Stimulated activated CD4-positive, alpha-beta T cell treated with anti-CD3 and anti-CD28 coated beads, Interleukin-2, amount 100 ng/mL, for 48 hours (primary cell): Measurements from ENCODE around the gene TFAP2D.

ENCODE experiments used
- DNase-seq, 2 donors: peaks; one replicate each; pipeline ENCODE4 v3.0.0-alpha.2; 2020

The TFAP2D gene

DNA sequence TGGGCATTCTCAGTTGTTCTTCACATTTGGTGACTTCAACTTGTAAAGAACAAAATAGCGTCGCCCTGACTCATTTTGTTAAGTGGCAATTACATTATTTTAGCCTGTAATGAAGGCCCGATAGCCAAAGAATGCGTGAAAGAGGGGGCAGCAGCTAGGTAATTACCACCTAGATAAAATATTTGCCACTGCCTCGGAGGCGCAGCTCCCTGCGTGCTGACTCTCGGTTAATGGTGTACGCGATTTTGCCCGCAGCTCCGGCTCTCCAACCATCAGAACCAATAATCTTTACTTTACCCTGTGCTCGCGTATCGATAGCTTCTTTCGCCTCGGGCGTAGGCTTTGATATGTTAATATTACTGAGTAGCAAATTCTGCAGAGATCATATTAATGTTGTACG is 8.7 kb downstream of the TFAP2D start:
- DNase-seq: no peak

DNA sequence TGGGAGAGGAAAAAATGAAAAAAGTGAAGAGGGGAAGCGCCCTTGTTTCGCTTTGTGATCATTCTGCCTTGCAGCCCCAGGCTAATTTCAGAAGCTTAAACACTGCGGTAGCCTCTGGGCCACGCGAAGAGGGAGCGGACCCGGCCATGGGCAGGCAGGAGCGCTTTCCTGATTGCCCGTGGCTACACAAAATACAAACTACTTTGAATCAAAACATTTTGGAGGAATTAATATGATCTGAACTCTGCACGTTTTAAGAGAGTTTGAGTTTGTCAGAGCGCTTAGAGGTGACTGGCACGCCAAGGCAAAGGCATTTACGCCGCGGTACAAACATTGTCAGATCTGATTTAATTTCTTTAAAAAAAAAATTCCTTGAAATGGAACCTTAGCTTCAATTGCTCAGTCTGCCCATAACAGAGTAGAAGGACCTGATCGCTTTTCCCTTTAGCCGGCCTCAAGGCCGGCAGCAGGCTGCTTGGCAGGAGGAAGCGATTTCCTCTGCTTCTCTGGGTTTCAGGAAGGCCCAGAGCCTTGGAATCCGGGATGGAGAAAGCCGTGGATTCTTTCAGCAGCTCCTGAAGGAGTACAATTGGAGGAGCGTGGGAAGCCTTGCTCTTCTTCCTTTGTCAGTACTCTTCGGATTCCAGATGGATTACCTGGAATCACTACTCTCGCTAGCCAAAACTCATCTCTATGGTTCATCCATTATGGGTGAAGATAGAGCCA is 9.7 kb downstream of the TFAP2D start:
- DNase-seq: no peak

DNA sequence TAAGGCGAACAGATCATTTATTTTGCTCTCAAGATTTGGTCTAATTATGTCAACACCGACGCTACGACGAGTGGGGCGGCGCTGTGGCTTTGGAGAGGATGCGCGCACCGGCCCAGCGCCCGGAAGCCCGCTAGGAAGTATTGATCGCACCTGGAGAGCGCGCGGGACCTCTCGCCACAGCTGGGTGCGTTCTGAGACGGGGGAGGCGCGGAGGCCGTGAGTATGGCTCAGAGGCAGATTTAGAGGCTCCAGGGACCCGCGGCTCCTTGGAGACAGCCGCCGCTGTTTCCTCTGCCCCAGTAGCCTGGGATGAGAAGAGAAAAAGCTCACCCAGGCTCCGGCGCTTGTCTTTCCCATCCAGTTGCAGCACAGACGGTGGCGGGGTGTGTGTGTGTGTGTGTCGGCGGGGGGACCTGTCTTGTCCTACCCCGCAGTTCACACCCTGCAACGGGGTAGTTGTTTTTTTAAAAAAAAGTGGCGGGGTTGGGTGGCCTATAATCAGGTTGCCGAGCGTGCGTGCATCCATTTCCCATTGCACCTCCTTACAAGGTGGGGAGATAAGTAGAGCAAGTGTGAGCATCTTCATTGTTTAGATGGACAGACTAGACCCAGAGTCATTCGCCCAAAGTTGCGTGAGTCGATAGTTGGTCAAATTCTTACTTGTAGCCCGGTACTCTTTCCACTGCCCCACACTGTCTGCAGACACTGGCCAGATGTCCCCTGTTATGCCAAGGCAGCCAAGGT is 11.2 kb downstream of the TFAP2D start:
- DNase-seq: no peak

DNA sequence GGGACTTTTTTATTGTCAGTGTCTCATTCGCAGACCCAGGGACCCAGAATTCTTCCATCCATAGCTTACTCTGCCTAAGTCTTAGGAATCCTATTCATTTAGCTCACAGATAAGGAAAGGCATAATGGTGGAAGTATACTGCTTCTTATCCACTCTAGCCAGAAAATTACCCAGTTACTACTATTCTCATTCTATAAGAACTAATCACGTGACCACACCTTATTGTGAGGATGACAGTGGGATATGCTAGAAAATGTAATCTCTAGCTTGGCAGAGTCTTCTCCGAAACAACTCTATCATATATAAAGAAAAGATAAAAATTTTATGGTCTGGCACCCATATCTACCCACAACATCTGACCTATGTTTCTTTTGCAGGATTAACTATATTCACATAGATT is 21.2 kb downstream of the TFAP2D start:
- DNase-seq: no peak

DNA sequence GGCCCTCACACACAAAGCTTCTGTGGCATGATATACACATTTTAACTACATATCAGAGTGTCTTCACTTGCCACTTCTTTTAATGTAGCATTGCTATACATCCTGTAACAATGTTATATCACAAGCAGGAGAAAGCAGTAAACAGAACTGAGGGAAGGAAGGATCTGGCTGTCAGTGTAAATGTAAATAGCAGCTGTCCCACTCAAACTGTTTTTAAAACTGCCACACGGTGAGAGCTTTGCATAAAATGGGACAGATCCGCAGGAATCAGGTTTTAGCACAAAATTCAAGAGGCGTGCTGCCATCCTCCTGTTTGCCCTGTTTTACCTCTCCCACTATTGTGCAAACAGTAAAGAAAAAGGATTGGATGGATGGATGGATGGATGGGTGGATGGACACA is 28.8 kb downstream of the TFAP2D start:
- no peak for DNase-seq

DNA sequence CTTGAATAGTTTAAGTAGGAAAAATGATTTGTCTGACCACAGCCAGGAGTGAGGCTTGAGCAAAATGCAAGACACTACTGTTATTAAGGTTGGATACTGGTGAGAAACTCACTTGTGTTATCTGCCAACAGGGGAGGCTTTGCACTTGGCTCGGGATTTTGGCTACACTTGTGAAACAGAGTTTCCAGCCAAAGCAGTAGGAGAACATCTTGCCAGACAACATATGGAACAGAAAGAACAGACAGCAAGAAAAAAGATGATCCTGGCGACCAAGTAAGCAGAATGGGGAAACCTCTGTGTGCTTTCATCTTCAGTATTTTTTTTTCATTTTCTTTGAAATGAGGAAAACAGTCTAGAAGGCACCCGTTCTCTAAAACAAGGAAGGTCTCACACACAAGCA is 31.6 kb downstream of the TFAP2D start:
- no peak for DNase-seq

DNA sequence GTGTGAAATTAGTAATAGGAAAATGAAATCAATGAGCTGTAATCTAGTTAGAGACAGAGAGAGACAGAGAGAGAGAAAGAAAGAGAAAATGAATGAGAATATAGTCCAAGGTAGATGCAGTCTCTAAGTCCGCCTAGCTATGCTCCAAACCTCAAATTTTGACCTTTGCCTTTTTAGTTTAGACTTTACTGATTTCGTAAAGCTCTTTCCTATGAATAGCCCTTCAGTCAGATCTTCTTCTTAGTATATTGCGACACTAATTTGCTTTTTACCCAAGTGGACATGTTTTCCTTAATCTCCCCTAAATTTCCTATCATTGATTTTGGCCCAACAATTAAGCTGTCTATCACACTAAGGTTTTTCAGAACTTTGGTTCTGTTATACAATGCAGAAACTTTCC is 49.5 kb downstream of the TFAP2D start:
- DNase-seq: no peak

DNA sequence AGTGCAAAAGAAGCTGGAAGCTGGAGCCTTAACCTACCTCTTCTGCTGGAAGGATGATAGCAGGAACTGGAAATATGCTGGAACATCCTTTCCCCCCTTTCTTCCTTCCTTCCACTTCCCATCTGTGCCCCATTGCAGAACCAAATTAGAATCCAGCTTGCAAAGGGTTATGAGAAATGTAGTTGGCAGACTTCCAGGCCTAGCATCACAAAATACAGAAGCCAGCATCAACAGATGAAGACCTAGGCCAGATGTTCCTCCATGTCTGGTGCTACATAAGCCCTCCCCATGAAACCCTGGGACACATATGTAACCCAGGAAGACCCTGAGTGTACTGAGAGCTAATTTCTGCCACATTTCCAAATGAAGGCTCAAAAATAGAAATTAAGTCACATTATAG is 65.4 kb downstream of the TFAP2D start:
- DNase-seq: no peak

DNA sequence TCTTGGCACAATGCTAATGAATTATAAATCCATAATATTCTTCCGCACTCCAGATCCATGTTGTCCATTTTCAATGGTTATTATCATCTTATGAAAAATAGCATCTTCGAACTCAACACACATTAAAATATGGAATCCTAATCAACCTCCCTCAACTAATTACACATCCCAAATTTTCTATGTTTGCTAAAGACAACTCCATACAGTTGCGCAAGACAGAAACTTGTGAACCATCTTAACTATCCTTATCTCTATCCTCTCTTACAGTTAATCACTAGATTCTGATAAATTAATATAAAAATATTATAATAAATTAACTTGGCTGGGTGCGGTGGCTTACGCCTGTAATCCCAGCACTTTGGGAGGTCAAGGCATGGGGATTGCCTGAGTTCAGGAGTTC is 67.1 kb downstream of the TFAP2D start:
- no peak for DNase-seq

DNA sequence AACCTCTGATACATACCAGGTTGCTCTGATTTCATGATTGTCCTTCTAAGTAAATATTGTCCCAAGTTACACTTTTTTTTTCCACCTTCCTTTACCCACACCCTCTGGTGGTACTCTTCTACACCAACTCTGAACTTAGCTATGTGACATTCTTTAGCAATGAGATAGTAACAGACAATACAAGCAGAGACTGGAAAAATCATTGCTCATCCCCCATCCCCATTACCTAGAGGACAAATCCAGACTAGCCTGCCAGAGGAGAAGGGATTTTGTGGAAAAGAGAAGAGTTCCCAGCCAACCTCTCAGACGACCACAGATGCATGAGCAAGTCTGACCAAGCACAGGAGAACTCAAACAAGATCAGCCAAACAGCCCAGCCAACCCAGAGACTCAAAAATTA is 72.6 kb downstream of the TFAP2D start:
- no peak for DNase-seq

DNA sequence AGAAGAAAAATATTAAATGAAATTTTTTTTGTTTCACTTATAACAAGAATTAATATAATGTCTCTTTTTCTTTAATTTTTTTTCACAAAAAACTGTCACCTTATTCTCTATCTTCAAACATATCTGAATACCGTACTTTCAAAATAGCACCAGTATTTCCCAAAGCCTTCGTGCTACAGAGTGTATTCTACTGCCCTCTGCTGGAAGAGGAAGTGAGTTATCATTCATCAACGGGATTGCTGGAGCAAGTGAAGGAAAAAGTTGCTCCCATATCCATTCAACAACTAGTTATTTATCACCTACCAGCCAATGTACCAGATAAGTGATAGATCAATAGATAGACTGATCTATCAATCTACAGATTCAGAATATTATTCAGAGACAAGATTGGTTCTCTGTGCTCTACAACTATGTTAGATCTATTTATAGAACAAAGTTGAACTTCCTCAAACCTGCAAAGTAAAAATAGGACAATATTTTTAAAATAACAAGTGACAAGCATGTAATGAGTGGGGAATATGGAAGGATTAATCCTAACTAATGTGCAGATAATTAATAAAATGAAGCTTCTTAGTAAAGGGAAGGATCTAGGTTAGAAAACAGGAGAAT is 78.7 kb downstream of the TFAP2D start:
- no peak for DNase-seq

DNA sequence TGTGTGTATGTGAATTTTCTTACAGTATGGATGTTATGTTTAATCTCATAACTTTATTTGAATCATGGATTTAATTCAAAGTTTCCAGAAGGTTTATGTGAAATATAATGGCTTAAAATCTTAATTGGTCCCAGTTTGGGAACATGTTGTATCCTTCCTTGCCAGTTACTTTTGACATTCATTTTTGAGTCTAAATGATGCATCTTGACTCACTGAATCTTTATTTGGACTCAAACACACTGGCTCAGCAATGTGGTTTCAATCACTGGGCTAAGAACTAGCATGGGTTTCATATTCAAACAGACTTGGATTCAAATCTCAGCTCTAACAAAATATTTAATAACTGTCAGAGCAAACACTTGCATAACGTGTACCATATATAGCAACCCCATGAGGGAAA is 79.4 kb downstream of the TFAP2D start:
- DNase-seq: no peak

DNA sequence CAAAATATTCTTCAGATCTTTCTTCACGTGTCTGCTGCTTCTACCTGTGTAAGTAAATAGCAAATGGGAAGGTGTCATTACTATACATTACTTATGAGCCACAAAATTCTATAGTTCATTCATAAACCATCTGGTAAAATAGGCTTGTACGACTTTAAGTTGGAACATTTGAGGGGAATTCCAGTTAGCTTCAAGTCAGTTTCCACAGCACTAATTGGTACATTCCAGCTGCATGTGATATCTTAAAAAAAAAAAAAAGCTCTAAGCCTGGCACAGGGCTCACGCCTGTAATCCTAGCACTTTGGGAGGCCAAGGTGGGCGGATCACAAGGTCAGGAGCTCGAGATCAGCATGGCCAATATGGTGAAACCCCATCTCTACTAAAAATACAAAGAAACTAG is 82.2 kb downstream of the TFAP2D start:
- DNase-seq: no peak

DNA sequence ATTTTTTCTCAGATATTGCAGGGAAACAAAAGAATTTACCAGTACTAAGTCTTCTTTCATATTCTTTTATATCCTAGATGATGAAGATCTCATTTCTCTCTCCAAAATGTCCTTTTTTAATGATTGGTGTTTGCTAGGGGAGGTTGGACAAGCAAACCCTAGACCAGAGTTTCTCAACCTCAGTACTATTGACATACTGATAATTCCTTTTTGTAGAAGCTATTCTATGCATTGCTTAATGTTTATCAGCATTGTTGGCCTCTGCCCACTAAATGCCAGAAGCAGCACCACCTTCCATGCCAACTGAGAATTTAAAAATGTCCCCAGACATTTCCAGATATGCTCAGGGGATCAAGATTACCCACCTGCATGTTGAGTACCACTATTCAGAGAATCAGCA is 91.0 kb downstream of the TFAP2D start:
- DNase-seq: no peak

DNA sequence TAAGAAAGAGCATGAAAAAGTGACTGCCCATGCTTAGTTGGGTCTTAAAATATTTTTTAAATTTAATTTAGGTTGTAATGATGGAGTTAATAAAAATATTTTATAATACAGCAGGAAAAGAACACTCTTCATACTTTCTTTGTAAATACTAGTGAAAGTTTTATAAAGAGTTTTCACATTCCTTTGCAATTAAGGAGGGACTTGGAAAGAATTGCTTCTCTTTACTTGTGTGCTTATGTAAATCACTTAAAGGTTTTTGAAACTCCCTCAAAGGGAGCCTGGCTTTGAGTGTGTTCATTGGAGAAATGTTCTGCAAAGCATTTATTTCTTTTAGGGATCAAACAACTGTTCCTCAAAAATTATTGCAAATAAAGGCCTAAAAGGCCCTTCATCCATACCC is 93.7 kb downstream of the TFAP2D start:
- no peak for DNase-seq

DNA sequence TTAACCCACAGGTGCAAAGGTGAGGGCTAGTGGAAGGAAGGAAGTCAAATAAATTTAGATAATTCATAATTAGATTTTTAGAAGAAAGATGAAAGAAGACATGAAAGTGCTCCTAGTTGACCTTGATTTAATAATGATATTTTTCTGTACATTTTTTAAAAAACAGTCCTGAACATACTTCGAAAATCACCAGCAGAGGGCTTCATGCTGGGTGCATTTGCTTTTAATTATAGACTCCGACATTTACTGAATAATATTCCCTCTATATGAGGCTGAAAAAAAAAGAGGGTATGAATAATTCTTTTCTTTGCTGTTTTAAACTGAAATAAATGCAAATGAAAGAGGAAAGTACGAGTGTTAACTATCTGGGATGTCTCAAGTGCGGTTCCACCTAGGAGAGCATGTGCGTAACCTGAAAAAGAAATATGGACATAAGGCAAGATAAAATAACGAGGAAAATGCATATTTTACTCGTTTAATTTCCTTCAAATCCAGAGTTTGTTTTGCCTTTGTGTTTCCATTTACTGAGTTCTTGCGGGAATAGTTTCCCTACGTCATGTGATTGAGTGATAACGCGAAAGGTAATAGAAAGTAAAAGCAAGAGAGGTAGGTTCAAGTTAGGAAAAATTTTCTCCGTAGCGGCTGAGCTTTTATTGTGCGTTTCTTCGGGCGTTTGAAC is 102.2 kb downstream of the TFAP2D start:
- DNase-seq: no peak

DNA sequence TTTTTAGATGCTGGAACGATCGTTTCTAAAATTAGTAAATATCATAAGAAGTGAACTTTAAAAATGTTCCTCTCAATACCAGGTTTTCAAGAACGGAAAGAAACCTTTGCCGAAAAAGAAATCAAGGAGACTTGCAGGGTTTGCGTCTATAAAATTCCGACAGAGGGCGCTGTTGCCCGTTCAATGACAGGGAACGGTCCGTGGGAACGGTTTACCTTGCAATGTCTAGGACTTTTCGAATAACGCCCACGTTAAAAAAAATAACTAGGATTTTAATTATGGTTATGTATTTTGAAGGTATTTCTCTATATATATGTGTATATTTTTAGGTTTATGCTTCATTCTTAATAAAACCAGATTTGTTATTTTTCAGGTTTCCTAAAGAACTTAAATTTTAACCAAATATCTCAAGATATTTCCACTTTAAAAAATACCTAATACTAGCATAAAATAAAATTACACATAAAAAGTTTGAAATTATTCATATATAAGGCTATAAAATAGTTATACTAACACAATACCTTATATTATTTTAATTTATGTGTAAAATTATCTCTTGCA is 102.9 kb downstream of the TFAP2D start:
- DNase-seq: peak; percentile 58 to 67

DNA sequence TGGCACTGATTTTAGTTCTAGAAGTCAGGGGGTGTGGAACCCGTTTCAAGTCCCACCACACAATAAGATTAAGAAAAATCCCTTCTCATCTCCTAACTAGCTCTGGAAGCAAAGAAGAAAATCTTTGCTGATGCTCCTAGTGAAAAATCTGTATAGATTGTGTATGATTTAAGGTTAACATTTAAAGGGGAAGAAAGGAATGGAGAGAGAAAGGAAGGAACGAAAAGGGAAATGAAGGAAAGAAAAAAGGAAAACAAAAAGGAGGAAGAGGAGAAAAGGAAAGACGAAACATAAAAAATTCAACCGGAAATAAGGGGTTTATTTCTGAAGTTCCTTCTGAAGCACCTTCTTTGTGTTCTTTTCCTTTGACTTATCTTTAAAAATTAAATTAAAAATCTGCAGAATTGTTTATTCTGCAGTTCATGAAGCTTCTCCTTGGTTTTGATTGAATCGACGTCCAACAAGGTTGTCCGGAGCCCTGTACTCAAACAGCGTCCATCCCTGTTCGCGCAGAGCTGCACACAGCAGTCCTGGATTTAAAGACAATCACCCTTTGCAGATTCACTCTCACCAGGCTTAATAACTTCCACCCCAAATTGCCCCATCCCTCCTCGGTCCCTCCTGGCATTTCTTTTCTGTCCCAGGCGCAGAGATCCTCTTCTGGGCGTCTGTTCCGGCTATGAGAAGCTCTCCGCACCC is 103.8 kb downstream of the TFAP2D start:
- DNase-seq: no peak

DNA sequence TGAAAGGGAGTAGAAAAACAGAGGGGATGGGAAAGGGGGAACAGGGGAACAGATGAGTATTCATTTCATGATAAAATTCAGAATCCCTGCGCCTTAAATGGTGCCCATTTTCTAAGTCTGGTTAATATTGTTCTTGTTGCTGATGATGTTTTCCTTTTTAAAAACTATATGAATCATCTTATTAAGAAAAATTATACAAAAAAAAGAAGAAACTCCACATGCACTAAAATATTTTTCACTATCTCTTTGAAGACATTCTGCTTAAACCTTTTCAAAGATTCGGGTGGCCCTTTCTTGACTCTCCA is 104.3 kb downstream of the TFAP2D start:
- no peak for DNase-seq

DNA sequence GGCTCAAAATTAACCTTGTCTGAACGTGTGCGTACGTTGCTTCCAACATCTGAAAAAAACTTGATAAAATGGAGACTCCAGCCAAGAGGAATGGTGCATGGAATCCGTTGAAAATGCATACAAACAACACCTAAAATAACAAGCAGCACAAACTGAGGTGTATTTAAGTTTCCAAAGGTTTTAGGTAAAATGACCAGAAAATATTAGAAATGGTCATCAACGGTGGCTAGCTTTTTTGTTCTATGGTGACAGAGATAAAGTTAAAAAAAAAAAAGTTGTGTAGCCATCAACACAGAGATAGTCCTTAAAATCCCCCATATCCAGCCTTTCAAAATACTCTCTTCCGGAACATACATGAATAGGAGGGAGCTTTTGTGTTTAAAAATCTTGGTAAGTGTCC is 104.7 kb downstream of the TFAP2D start:
- no peak for DNase-seq

DNA sequence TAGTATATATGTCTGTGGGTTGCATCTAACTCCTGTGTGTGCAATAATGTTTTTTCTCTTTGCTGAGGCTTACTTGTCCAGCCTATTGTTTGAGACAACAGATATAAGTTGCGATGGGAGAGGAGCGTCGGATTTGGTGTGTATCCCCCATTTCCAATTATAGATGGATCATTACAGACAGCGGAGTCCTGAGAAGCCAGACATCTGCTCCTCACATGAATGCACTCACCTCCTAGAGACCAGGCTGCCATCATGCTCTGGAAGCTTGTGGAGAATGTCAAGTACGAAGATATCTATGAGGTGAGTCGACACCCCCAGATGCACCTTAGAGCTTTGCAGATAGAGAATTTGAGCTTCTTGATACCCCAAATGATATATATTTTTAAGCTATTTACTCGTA is 105.3 kb downstream of the TFAP2D start, which contains the start of gene TFAP2B:
TSS of gene TFAP2B (plus strand) at position 199 of the 400 bp plus-strand sequence. CDS start at position 220, 21 bp downstream.
- no peak for DNase-seq

DNA sequence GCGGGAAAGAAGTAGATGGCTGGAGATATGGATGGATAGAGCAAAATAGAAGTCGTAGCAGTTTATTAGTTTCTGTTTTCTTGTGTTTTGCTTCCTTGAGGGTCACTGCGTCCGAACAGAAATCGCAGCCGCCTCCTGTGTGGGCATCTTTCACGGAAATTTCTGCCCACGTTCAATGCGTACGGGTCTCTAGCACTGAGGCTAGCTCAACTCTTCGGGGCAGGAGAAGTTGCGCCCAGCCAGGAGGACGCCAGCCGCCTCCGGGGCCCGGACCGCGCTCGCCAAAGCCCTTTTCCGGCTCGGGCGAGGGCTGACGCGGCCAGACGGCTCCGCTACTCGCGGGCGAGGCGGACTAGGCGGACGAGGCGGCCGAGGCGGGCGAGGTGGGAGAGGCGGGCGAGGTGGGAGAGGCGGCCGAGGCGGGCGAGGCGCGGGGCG is 106.2 kb downstream of the TFAP2D start:
- no peak for DNase-seq
